GM13976 (cell line): ENCODE results near the gene RBM6.

Experiments
- DNase-seq: peaks from one replicate; pipeline ENCODE4 v3.0.0; 2012; ENCODE audit warnings: low spot score
- CTCF ChIP-seq: IDR thresholded peaks from 2 replicates; pipeline ENCODE4 v1.5.1; 2012; ENCODE audit warnings: borderline replicate concordance, mild to moderate bottlenecking; ENCODE audit not compliant: insufficient read depth; ENCODE audit errors: extremely low read depth, missing control alignments, control extremely low read depth
- in situ Hi-C: fragments of 300-500 bp; cut with MboI; formaldehyde crosslinking; loops from one replicate; pipeline ENCODE4 v1.12.0; 2022; ENCODE audit warnings: low sequenced_read_pairs, mixed read lengths, inconsistent platforms; ENCODE audit not compliant: unreplicated experiment

Gene RBM6

GRCh38 chr3:49952924-49953323 lies 13.0 kb downstream of the RBM6 start:
- no peak for DNase-seq
- in situ Hi-C loops, result no loop called here
- no peak for TF ChIP-seq CTCF

- TF ChIP-seq CTCF, result no peak
These were observed 15.7 kb downstream of the RBM6 start for GRCh38 chr3:49955636-49956035.

GRCh38 chr3:49966233-49966942 lies 26.4 kb downstream of the RBM6 start:
- TF ChIP-seq CTCF, result no peak
- in situ Hi-C loops, result no loop called here
- DNase-seq, result no peak

More at GRCh38 chr3:49955636-49956035, 15.7 kb downstream of the RBM6 start:
- DNase-seq, result no peak
- in situ Hi-C loops, result no loop called here

GRCh38 chr3:49967291-49967690 lies 27.3 kb downstream of the RBM6 start:
- in situ Hi-C loops, result no loop called here
- TF ChIP-seq CTCF, result no peak
- no peak for DNase-seq

- in situ Hi-C loops, result no loop called here
- DNase-seq, result no peak
- TF ChIP-seq CTCF, result no peak
These were observed 28.4 kb downstream of the RBM6 start for GRCh38 chr3:49968346-49968745.

GRCh38 chr3:49972656-49973055 lies 32.7 kb downstream of the RBM6 start:
- in situ Hi-C loops, result no loop called here
- no peak for DNase-seq
- no peak for TF ChIP-seq CTCF
